Activated naive CD4-positive, alpha-beta T cell treated with anti-CD3 and anti-CD28 coated beads, Interleukin-2, amount 50 U/mL, for 16 hours (primary cell): ENCODE results near the gene RNFT1.
"Not testable (repeated sequence)": the region's sequence is repeated elsewhere in the genome, so short reads cannot be mapped to it uniquely, and the experiment has no call there.

Experiments
- DNase-seq: peaks from one replicate; pipeline ENCODE4 v3.0.0-alpha.2; 2020

RNFT1 gene

DNA sequence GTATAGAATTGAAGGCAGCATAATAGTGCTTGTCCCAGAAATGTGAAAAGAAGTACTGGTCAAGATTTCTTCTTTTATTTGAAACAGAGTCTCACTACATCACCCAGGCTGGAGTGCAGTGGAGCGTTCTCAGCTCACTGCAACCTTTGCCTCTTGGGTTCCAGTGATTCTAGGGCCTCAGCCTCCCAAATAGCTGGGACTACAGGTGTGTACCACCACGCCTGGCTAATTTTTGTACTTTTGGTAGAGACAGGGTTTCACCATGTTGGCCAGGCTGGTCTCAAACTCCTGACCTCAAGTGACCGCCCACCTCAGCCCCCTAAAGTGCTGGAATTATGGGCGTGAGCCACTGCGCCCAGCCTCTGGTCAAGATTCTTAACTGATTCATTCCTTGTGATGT, 43.9 kb downstream of the RNFT1 start:
- DNase-seq: not testable (repeated sequence)

DNA sequence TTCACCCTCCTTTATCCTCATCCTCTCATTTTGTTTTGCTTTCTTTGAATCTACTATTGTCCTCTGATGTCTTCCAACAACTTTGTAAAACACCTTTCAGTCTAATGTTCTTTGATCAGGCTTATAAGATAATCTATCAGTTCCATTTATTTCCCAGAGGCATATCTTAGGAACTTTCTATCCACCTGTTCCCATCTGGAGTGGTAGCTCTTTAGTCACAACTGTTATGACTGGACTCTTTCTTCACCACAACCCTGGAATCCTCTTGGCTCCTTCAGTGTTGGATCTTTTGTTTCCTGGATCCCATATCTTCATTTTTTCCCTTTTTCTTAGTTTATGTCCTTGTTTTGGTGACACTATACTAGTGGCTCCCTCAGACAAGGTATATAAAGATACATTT, 48.1 kb downstream of the RNFT1 start:
- no peak for DNase-seq

DNA sequence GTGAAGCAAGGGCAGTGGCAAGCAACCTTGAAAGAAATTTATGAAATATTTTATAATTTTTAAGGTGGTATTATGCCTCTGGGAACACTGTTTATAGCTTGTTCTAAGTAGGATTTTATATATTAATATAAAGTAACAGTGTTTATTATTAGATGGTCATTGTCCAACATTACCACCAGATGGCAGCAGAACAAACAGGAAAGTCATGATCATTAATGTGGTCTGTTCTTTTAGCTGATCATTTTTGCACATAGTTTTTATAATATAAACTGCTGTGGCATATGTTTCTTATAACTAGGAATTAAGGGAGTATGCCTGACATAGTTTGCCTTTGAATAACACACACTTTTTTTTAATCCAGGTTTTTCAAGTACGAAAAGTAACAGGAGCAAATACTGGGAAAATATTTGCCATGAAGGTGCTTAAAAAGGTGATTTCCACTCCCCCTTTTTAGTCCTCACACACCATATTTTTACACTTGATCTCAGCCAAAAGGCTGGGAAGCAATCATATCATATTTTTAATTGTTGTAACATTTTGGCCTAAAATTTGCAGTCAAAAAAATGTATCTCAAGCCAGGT, 50.2 kb downstream of the RNFT1 start:
- DNase-seq: no peak

DNA sequence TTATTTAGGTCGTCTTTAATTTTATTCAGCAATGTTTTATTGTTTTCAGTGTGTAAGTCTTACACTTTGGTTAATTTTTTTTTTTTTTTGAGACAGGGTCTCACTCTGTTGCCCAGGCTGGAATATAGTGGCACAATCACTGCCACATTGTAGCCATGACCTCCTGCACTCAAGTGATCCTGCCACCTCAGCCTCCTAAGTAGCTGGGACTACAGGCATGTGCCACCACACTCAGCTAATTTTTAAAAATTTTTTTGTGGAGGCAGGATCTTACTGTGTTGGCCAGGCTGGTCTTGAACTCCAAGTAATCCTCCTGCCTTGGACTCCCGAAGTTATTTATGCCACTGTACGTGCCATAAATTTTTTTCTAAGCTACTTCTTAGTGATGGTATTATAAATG, 57.1 kb downstream of the RNFT1 start:
- DNase-seq: no peak

DNA sequence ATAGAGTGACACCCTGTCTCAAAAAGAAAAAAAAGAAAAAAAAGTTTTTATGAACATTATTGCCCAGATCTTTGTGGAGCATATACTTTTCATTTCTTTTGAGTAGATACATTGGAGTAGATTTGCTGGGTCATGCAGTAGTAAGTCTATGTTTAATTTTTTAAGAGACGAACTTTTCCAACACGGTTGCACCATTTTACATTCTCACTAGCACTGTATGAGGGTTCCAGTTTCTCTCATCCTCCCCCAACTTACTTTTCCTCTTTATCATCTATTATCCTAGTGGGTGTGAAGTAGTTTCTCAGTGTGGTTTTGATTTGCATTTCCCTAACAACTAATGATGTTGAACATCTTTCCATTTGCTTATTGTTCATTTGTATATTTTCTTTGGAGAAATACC, 61.1 kb downstream of the RNFT1 start:
- DNase-seq: no peak
